Measurements from ENCODE around the gene CXCL17.

The CXCL17 gene

DNA sequence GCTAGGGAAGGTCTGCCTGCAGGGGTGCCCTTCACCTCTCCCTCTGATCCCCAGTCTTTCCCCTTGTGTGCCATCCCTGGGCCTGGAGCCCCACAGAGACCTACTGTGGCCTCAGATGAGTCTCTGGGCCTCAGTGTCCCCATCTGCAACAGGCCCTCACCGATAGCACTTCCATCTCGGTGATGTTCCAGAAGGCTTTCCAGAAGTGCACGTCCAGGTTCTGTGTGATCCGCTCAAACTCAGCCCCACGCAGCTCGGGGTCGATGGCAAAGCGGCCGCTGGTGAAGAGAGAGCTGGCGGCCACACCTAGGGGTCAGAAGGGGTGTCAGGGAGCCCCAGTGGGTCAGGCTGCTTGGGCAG lies 35.0 kb downstream of the CXCL17 start:
- no peak for DNase-seq (ENCODE audit: insufficient read length, low spot score)
- TF ChIP-seq POLR2A (IDR thresholded peaks at IDR 0.05; ENCODE audit: low read depth, low read length): no peak
- FAIRE-seq: no peak

DNA sequence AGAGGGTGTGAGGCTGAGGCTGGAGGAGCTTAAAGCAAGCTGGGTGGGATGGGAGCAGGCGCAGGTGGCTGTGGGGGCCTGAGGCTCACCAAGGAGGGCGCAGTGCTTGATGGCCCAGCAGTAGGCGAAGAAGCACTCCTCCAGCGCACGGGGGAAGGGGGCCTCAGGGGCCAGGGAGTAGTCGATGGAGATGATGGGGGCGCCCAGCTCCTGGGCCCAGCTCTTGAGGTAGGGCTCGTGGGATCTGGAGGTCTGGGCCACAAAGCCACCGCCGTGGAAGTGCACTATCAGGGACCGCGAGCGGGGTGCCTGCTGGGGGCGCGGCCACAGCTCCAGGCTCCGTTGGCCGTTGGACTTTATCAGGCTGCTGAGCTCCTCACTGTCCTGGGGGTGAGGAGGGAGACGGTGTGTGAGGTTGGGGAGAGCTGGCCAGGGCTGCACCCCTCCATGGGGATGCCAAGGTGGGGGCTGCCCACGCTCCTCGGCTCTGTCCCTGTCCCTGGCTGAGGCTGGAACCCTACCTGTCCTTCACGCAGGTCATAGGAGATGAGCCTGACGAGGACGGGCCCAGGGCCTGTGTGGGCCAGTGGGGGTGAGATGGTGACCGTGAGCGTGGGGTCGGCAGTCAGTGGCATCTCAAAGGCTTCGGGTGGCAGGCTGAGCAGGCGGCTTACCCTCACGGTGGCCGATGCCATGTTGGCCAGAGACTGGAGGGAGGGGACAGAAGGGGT lies 35.5 kb downstream of the CXCL17 start:
- FAIRE-seq: no peak
- no peak for TF ChIP-seq POLR2A (IDR thresholded peaks at IDR 0.05; ENCODE audit: low read depth, low read length)
- DNase-seq (ENCODE audit: insufficient read length, low spot score): no peak

GRCh38 chr19:42406111-42406510 lies 36.6 kb downstream of the CXCL17 start:
- no peak for TF ChIP-seq POLR2A (IDR thresholded peaks at IDR 0.05; ENCODE audit: low read depth, low read length)
- DNase-seq (ENCODE audit: insufficient read length, low spot score) (no peak), FAIRE-seq (no peak)

- no peak for TF ChIP-seq POLR2A (IDR thresholded peaks at IDR 0.05; ENCODE audit: low read depth, low read length)
- no peak for FAIRE-seq
- DNase-seq (ENCODE audit: insufficient read length, low spot score): no peak
Observed at GRCh38 chr19:42403586-42403985, 39.2 kb downstream of the CXCL17 start.

GRCh38 chr19:42402376-42403116 lies 40.2 kb downstream of the CXCL17 start:
- no peak for TF ChIP-seq POLR2A (IDR thresholded peaks at IDR 0.05; ENCODE audit: low read depth, low read length)
- DNase-seq (ENCODE audit: insufficient read length, low spot score): no peak
- no peak for FAIRE-seq

GRCh38 chr19:42401365-42402303 lies 41.1 kb downstream of the CXCL17 start:
- DNase-seq (ENCODE audit: insufficient read length, low spot score) (peak; percentile 71), FAIRE-seq (no peak)
- TF ChIP-seq POLR2A (IDR thresholded peaks at IDR 0.05; ENCODE audit: low read depth, low read length): no peak

DNA sequence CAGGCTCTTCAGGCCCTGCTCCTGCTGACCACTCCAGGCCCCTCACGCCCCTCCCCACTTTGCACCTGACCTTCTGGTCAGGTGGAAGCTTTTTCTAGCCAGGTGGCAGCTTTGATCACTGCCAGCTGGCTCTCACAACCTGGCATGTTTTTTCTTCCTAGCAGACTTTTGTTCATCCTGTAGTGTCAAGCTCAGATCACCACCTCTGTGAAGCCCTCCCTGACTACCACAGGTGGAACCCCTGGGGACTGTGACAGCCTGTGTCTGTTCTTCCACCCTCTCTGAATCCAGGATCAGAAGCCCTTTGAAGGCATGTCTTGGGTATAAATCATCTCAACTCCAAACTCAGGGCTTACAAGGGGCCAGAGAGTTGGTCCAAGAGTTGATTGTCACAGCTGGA lies 42.3 kb downstream of the CXCL17 start:
- no peak for DNase-seq (ENCODE audit: insufficient read length, low spot score)
- FAIRE-seq: no peak
- TF ChIP-seq POLR2A (IDR thresholded peaks at IDR 0.05; ENCODE audit: low read depth, low read length): no peak

DNA sequence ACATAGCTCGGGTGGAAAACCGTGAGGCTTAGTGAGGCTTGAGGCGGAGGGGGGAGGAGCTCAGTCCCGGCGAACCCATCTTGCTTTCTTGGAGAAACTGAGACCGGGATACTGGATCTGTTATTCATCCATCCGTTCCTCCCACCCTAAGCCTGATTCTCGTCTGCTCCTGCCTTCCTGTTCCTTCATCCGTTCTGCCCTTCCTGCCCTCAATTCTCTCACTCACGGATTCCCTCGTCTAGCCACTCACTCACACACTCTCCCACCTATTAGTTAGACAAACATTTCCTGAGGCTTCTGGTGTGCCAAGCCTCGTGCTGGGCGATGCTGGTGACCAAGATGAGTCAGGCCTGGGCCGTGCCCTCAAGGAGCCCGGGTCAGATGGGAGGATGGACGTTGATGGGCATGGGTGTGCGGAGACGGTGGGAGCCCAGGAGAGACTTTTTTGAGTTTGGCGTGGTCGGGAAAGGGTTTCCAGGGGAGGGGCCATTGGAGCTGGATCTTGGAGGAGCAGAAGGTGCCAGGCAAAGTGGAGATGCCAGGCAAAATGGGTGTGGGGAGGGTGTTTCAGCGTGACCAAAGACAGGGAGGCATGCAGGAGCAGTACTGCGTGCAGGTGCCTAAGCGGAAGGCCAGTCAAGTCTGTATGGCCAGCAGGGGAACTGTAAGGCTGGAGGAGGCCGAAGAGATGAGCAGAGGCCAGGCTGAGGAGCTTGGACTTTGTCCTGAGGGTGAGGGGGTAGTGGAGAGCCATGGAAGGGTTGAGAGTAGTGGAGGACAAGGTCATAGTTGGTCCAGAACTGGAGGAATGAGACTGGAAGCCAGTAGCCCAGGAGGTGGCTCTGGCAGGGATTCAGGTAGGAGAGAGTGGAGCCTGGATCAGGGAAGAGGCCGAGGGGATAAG lies 45.2 kb downstream of the CXCL17 start:
- DNase-seq (ENCODE audit: insufficient read length, low spot score) (peak; percentile 68), FAIRE-seq (no peak)
- no peak for TF ChIP-seq POLR2A (IDR thresholded peaks at IDR 0.05; ENCODE audit: low read depth, low read length)

DNA sequence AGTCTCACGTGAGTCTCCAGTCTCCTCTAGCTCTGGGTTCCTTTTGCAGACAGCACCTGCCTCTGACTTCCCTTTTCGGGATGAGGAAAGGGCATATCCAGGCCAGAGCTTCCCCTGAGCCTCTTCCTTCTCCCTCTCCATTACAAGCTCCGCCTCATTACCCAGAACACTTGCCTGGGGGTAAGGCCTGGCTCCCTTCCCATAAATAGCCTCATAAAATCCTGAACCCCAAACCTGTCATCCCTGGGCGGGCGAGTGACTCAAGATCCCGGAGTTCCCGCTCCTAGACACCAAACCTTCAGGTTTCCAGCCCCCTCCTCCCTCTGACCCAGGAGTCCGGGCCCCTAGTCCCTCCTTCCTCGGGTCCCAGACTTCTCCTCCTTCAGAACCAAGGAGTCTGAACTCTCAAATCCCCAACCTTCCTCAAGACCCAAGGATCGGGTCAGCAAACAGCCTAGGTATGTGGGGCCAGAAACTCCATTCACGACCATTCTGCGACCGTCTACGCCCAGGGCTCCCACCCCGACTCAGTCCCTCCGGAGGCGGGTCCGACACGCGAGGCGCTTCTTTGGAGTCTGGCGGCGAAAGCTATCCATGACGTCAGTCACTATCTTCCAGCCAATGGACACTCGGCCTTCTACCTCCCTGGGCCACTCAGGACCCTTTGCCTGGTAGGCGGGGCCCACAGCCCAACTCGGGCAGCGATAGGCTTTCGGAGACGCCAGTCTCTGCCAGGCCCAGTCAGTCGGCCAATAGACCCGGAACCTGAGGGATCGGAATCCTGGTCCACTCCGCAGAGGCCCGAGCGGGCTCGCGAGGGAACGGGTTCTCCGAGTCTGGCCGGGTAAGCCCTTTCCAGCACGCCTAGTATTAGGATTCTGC lies 46.1 kb downstream of the CXCL17 start:
- DNase-seq (ENCODE audit: insufficient read length, low spot score): peak; percentile 100
- TF ChIP-seq POLR2A (IDR thresholded peaks at IDR 0.05; ENCODE audit: low read depth, low read length): peak; percentile 72
- peak; percentile 89 for FAIRE-seq

GRCh38 chr19:42394751-42395150 lies 48.0 kb downstream of the CXCL17 start:
- FAIRE-seq: no peak
- no peak for DNase-seq (ENCODE audit: insufficient read length, low spot score)

GRCh38 chr19:42392165-42392564 lies 50.6 kb downstream of the CXCL17 start:
- no peak for TF ChIP-seq POLR2A (IDR thresholded peaks at IDR 0.05; ENCODE audit: low read depth, low read length)
- FAIRE-seq: no peak
- DNase-seq (ENCODE audit: insufficient read length, low spot score): no peak

More at GRCh38 chr19:42394751-42395150, 48.0 kb downstream of the CXCL17 start:
- TF ChIP-seq POLR2A (IDR thresholded peaks at IDR 0.05; ENCODE audit: low read depth, low read length): no peak

- FAIRE-seq (no peak), DNase-seq (ENCODE audit: insufficient read length, low spot score) (no peak)
- no peak for TF ChIP-seq POLR2A (IDR thresholded peaks at IDR 0.05; ENCODE audit: low read depth, low read length)
Observed at GRCh38 chr19:42389899-42390298, 52.8 kb downstream of the CXCL17 start, which contains the start of gene CNFN. Gene CNFN (minus strand): TSS chr19:42390297. CDS start chr19:42389037, 1,260 bp downstream.

All from H54 (cell line).